ENCODE measurements around the gene PSMC3IP.
"Not testable (repeated sequence)": the region's sequence is repeated elsewhere in the genome, so short reads cannot be mapped to it uniquely, and the experiment has no call there.

Gene PSMC3IP

GRCh38 chr17:42577532-42578281 lies at the start of gene PSMC3IP:
Gene PSMC3IP (minus strand): TSS chr17:42577729. CDS start chr17:42577686, 43 bp downstream.
- peak; percentile 78 to 79 for DNase-seq (ENCODE audit: low read depth in 2 of 2)

- DNase-seq (ENCODE audit: low read depth in 2 of 2) = no peak
Measured at GRCh38 chr17:42623732-42624596, 46.4 kb upstream of the PSMC3IP start.

- DNase-seq (ENCODE audit: low read depth in 2 of 2) = no peak
Measured at GRCh38 chr17:42623271-42623670, 45.7 kb upstream of the PSMC3IP start.

- not testable (repeated sequence) for DNase-seq (ENCODE audit: low read depth in 2 of 2)
Measured at GRCh38 chr17:42621987-42622386, 44.5 kb upstream of the PSMC3IP start.

GRCh38 chr17:42618442-42619150 lies 41.1 kb upstream of the PSMC3IP start:
- DNase-seq (ENCODE audit: low read depth in 2 of 2) = no peak

GRCh38 chr17:42617956-42618431 lies 40.5 kb upstream of the PSMC3IP start:
- no peak for DNase-seq (ENCODE audit: low read depth in 2 of 2)

GRCh38 chr17:42613699-42614295 lies 36.3 kb upstream of the PSMC3IP start:
- no peak for DNase-seq (ENCODE audit: low read depth in 2 of 2)

- no peak for DNase-seq (ENCODE audit: low read depth in 2 of 2)
Measured at GRCh38 chr17:42612013-42612412, 34.5 kb upstream of the PSMC3IP start.

- DNase-seq (ENCODE audit: low read depth in 2 of 2) = not testable (repeated sequence)
Measured at GRCh38 chr17:42609814-42610801, 32.6 kb upstream of the PSMC3IP start.

GRCh38 chr17:42609182-42609813 lies 31.8 kb upstream of the PSMC3IP start, which contains the start of the genes RETREG3 and TUBG1:
Gene RETREG3 (minus strand): TSS chr17:42609374. CDS start chr17:42609324, 50 bp downstream.
Gene TUBG1 (plus strand): TSS chr17:42609683. CDS start chr17:42609738, 55 bp downstream.
- DNase-seq (ENCODE audit: low read depth in 2 of 2) = peak; percentile 98

GRCh38 chr17:42608305-42609181 lies 31.0 kb upstream of the PSMC3IP start:
- DNase-seq (ENCODE audit: low read depth in 2 of 2) = no peak

GRCh38 chr17:42607769-42608168 lies 30.2 kb upstream of the PSMC3IP start:
- DNase-seq (ENCODE audit: low read depth in 2 of 2) = no peak

GRCh38 chr17:42603318-42603717 lies 25.8 kb upstream of the PSMC3IP start:
- DNase-seq (ENCODE audit: low read depth in 2 of 2) = no peak

- DNase-seq (ENCODE audit: low read depth in 2 of 2) = no peak
Measured at GRCh38 chr17:42598905-42599304, 21.4 kb upstream of the PSMC3IP start.

GRCh38 chr17:42596386-42596785 lies 18.9 kb upstream of the PSMC3IP start:
- DNase-seq (ENCODE audit: low read depth in 2 of 2) = no peak

GRCh38 chr17:42591411-42591810 lies 13.9 kb upstream of the PSMC3IP start:
- DNase-seq (ENCODE audit: low read depth in 2 of 2) = no peak

- DNase-seq (ENCODE audit: low read depth in 2 of 2) = no peak
Measured at GRCh38 chr17:42590886-42591285, 13.4 kb upstream of the PSMC3IP start.

GRCh38 chr17:42586514-42587230 lies 9.1 kb upstream of the PSMC3IP start:
- DNase-seq (ENCODE audit: low read depth in 2 of 2) = no peak
